Heart left ventricle (tissue), 13 donors: Measurements from ENCODE around the gene FZR1.

Experiments
- POLR2A ChIP-seq, 2 donors: fragments of 450-650 bp; IDR thresholded peaks; one replicate each; pipeline ENCODE4 v1.6.1; 2017; ENCODE audit warnings: antibody characterized with exemption in 2 of 2, mild to moderate bottlenecking in 2 of 2, moderate library complexity in 2 of 2
- TF ChIP-seq, protein P1 (sequence below), 12 donors: fragments of 200-600 bp; sonication (generic) in 4 of 12; IDR thresholded peaks; one replicate each; pipeline versions ENCODE4 v1.5.0 to v1.8.0; 2018 to 2022; ENCODE audit warnings: antibody characterized with exemption in 12 of 12, mild to moderate bottlenecking in 5 of 12
- donor health status: ischemic (EF 13 %, LVEDD 7.1; RV severe dilation, severe dysfunction).
- donor health status: DM: no; HTN: yes; CAD: no.
- donor health status: DM: no; HTN: no; CAD: no.
- donor health status: ischemic (EF 25% LVEDD 6.9; RV normal size, moderate dysfunction).
- donor health status: ischemic (EF 25% LVEDD 5.7; RV mildly dilated, moderate dysfunction).
- donor health status: ischemic (EF 35%, LVEDD 5.7; RV mildly dilated, moderate dysfunction).
- donor health status: nonischemic (EF 11% LVEDD 7.7; RV severe dilation, severe dysfunction).
- donor health status: DM: yes; HTN: yes; CAD: no.
- donor health status: PGD.
- donor health status: ischemic (EF 29% LVEDD 5.4; RV normal size, mild dysfunction).
- donor health status: nonischemic (EF 23%, LVEDD 6.1; RV moderate dilation, normal function).

DNA sequence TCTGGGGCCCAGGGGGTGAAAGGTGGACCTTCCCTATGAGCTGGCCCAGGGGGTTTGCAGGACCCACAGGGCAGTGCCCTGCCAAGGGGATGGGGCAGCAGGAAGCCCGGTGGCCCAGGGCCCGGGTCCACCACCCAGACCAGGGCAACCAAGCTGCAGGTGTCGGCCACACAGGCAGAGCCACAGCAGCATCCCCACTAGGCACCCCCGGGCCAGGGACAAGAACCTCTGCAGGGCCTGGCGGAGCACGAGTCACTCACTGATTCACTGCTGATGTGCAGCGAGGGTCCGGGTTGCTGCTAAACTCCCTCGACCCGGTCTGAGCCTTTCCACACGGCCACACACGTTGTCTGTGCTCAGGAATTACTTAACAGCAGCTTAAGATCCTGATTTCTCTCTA lies 8.8 kb downstream of the FZR1 start:
- no peak for TF ChIP-seq POLR2A (IDR thresholded peaks at IDR 0.05)
- TF ChIP-seq, protein P1, sequence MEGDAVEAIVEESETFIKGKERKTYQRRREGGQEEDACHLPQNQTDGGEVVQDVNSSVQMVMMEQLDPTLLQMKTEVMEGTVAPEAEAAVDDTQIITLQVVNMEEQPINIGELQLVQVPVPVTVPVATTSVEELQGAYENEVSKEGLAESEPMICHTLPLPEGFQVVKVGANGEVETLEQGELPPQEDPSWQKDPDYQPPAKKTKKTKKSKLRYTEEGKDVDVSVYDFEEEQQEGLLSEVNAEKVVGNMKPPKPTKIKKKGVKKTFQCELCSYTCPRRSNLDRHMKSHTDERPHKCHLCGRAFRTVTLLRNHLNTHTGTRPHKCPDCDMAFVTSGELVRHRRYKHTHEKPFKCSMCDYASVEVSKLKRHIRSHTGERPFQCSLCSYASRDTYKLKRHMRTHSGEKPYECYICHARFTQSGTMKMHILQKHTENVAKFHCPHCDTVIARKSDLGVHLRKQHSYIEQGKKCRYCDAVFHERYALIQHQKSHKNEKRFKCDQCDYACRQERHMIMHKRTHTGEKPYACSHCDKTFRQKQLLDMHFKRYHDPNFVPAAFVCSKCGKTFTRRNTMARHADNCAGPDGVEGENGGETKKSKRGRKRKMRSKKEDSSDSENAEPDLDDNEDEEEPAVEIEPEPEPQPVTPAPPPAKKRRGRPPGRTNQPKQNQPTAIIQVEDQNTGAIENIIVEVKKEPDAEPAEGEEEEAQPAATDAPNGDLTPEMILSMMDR (IDR thresholded peaks at IDR 0.05) = no peak
